SH-SY5Y (cell line): ENCODE measurements around the gene SPC25.

Experiments
- GATA2 ChIP-seq: IDR thresholded peaks from 2 replicates; pipeline ENCODE4 v1.6.1; 2011; ENCODE audit warnings: mild to moderate bottlenecking, low read depth, low read length
- GATA3 ChIP-seq: IDR thresholded peaks from 2 replicates; pipeline ENCODE4 v1.6.1; 2011; ENCODE audit warnings: low read depth, mild to moderate bottlenecking, low read length, moderate library complexity

- TF ChIP-seq GATA2, result no peak
- TF ChIP-seq GATA3, result no peak
Measured at GRCh38 chr2:168821577-168821976, 68.7 kb downstream of the SPC25 start.
